ENCODE results near the gene KANTR. TPM values are rescaled to one million over a fixed set of nuclear protein-coding genes. Genes with fewer than 3 reads are reported as not detected.

KANTR gene
- total and polyA plus RNA-seq, 2 of the 4 experiments (the other 2 are of a cell fraction): 1.6 to 6.3 TPM

GRCh38 chrX:53050841-53051240 lies 43.1 kb upstream of the KANTR start:
- CTCF ChIA-PET: no interaction called here
- DNase-seq: no peak

More at GRCh38 chrX:53050841-53051240, 43.1 kb upstream of the KANTR start:
- Histone ChIP-seq H3K4me2 (ENCODE audit: low read depth, low read length) (peak overlapping the region; percentile 97; the same call in 1 of the 2 replicates), H3K36me3 (ENCODE audit: control insufficient read depth, insufficient read depth, low read length) (no peaks in the 10 kb centered on the region), H2AFZ (replicated peaks; ENCODE audit: low read length, poor library complexity) (no peak overlapping the region), H2AK5ac (ENCODE audit: low read depth, low read length) (no peak overlapping the region), H3K9me3 (ENCODE audit: control insufficient read depth, insufficient read depth, low read length) (no peaks in the 10 kb centered on the region), H2BK120ac (ENCODE audit: low read depth, low read length) (no peak overlapping the region), H2BK20ac (ENCODE audit: low read depth, low read length) (no peak overlapping the region), H4K8ac (ENCODE audit: low read depth in 2 of 2, low read length in 2 of 2) (no peak overlapping the region), H3K9ac (ENCODE audit: low read depth, low read length) (no peak overlapping the region), H3K56ac (ENCODE audit: extremely low read depth, insufficient read depth, low read length) (no peak overlapping the region), H3K27me3 (ENCODE audit: control insufficient read depth, insufficient read depth, low read length) (peaks cover 7% of the 10 kb centered on the region; the same call in 1 of the 2 replicates), H3K9me1 (ENCODE audit: insufficient read depth, low read length) (peaks cover 31% of the 10 kb centered on the region), H3K18ac (ENCODE audit: low read depth, low read length) (no peak overlapping the region), H3K27ac (ENCODE audit: insufficient read depth, low read length) (no peak overlapping the region), H3K4me3 (ENCODE audit: insufficient read depth, low read depth, low read length) (no peak overlapping the region), H2BK5ac (ENCODE audit: low read depth, low read length, poor library complexity, severe bottlenecking) (no peak overlapping the region), H3K4me1 (ENCODE audit: control insufficient read depth, insufficient read depth, low read length) (peaks cover 11% of the 10 kb centered on the region; the same call in 1 of the 2 replicates), H3K4ac (ENCODE audit: low read depth, low read length) (no peak overlapping the region; the same call in 1 of the 2 replicates), H2AK9ac (replicated peaks; ENCODE audit: low read depth, low read length, poor library complexity) (no peak overlapping the region), H2BK15ac (ENCODE audit: low read depth, low read length) (no peak overlapping the region), H3K14ac (replicated peaks; ENCODE audit: low read depth, low read length) (no peak overlapping the region), H3K79me1 (ENCODE audit: low read depth in 1 of 2, low read length in 2 of 2) (peaks cover 8 to 56% of the 10 kb centered on the region in 2 experiments), H3K23ac (ENCODE audit: low read depth, low read length) (no peak overlapping the region; the same call in 1 of the 2 replicates), H4K5ac (ENCODE audit: low read depth, low read length) (no peak overlapping the region), H4K91ac (ENCODE audit: insufficient read depth, low read depth, low read length) (no peak overlapping the region), H4K20me1 (ENCODE audit: insufficient read depth, low read length) (peaks cover 50% of the 10 kb centered on the region)
- POLR2A ChIA-PET (ENCODE audit: unreplicated experiment): no interaction called here
- in situ Hi-C loops (cut with MboI; ENCODE audit: low sequenced_read_pairs): no loop called here
- dilution Hi-C loops (cut with HindIII; ENCODE audit: low sequenced_read_pairs, unreplicated experiment): no loop called here
- no peak for ATAC-seq (ENCODE audit: low read depth)
- 43% methylated on average over 2 of the region's 6 CpGs; no CpG with 5 or more reads in 1 of the 2 experiments for WGBS, 2 experiments (ENCODE audit: extremely low coverage in 2 of 2, insufficient read length in 1 of 2)
- TF ChIP-seq POLR2A (IDR thresholded peaks at IDR 0.05; ENCODE audit: low read depth, low read length): no peak
- no peak for TF ChIP-seq ELK1 (IDR thresholded peaks at IDR 0.05; ENCODE audit: borderline replicate concordance, low read depth, low read length)
- no peak for TF ChIP-seq MAZ (IDR thresholded peaks at IDR 0.05; ENCODE audit: borderline replicate concordance, low read depth, low read length)
- TF ChIP-seq BHLHE40 (IDR thresholded peaks at IDR 0.05; ENCODE audit: low read depth, low read length): no peak
- TF ChIP-seq CTCF (conservative IDR thresholded peaks at IDR 0.05; ENCODE audit: low read depth, low read length): no peak
- intact Hi-C loops (cut with micrococcal nuclease): no loop called here
- BruUV-seq (replicated peaks): no TSS peak
